Measurements from ENCODE around the gene LORICRIN. TPM values are rescaled to one million over a fixed set of nuclear protein-coding genes. Genes with fewer than 3 reads are reported as not detected.

Gene LORICRIN
- total RNA-seq = not detected
- long read RNA-seq = 0 reads

- Histone ChIP-seq H3K4me1 (peaks cover 19% of the 10 kb centered on the region), H3K36me3 (no peaks in the 10 kb centered on the region), H3K4me3 (no peak within 1 kb of the TSS), H3K27ac (replicated peaks) (no peak within 1 kb of the TSS), H3K9me3 (replicated peaks) (no peaks in the 10 kb centered on the region), H3K27me3 (ENCODE audit: low read depth) (peaks cover 84% of the 10 kb centered on the region)
- DNase-seq = no peak
- intact Hi-C loops (cut with micrococcal nuclease) = no loop called here
- TF ChIP-seq CTCF (IDR thresholded peaks at IDR 0.05; ENCODE audit: borderline replicate concordance) = no peak
Observed at GRCh38 chr1:153259387-153259786, at the start of gene LORICRIN. Gene LORICRIN (plus strand): TSS chr1:153259687. CDS start chr1:153260950, 1,263 bp downstream.

DNA sequence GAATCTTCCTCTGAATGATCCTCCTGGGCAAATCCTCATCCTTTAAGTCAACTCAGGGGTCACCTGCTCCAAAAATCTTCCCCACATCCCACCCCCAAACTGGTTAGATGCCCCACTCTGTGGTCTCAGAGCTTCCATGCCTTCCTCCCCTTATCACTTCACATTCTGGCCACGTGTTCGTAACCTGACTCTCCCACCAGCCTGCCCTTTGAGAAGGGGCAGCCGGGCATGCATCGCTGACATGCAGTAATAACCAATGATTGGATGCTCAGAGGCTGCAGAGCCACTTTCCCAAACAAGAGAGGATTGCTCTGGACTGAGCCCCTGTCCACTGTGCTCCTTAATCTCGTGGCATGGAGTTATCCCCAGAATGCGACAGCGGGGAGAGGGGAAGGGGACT is 49.3 kb upstream of the LORICRIN start:
- H3K36me3 ChIP-seq = no peaks in the 10 kb centered on the region
- H3K4me3 ChIP-seq = no peak overlapping the region
- no peak overlapping the region for H3K27ac ChIP-seq (replicated peaks)
- no peaks in the 10 kb centered on the region for H3K9me3 ChIP-seq (replicated peaks)
- TF ChIP-seq CTCF (IDR thresholded peaks at IDR 0.05; ENCODE audit: borderline replicate concordance) = no peak
- no peaks in the 10 kb centered on the region for H3K4me1 ChIP-seq
- intact Hi-C loops (cut with micrococcal nuclease) = no loop called here
- H3K27me3 ChIP-seq (ENCODE audit: low read depth) = peaks cover 82% of the 10 kb centered on the region
- no peak for DNase-seq

DNA sequence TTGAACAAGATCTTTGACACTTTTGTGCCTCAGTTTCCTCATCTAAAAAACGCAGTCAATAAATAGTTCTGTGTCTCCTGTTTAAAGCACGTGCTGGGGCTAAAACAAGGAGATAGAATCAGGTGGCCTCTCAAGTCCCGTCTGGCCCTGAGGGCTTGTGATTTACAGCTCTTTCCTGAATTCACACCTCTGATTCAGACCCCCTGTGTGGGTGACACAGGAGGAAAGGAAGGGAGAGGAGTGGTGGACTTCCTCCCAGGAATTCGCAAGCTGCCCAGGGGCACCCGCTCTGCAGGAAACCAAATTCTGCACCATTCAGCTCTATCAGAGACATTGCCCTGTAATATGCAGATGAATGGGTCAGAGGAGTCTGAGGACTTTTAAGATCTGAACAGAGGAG is 47.3 kb upstream of the LORICRIN start:
- intact Hi-C loops (cut with micrococcal nuclease) = no loop called here
- no peak for TF ChIP-seq CTCF (IDR thresholded peaks at IDR 0.05; ENCODE audit: borderline replicate concordance)
- DNase-seq = no peak

DNA sequence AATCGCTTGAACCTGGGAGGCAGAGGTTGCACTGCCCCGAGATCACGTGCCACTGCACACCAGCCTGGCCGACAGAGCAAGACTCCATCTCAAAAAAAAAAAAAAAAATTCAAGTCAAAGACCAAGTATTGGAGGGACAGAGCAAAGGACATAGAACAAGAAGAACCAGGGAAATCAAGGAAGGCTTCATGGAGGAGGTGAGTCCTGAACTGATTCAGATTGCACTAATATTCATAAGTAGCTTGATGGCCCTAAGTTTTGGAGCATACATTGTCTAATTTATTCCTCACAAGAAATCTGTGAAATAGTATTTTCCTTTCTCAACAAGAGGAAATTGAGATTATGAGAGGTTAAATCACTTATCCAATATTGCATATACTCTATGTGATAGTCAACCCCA is 46.0 kb upstream of the LORICRIN start:
- Histone ChIP-seq H3K27me3 (ENCODE audit: low read depth) (peaks cover 72% of the 10 kb centered on the region), H3K4me1 (no peaks in the 10 kb centered on the region), H3K9me3 (replicated peaks) (no peaks in the 10 kb centered on the region), H3K4me3 (no peak overlapping the region), H3K27ac (replicated peaks) (no peak overlapping the region), H3K36me3 (no peaks in the 10 kb centered on the region)
- no peak for TF ChIP-seq CTCF (IDR thresholded peaks at IDR 0.05; ENCODE audit: borderline replicate concordance)
- intact Hi-C loops (cut with micrococcal nuclease) = no loop called here
- DNase-seq = no peak

More for the DNA sequence above, 47.3 kb upstream of the LORICRIN start:
- Histone ChIP-seq H3K4me1 (no peaks in the 10 kb centered on the region), H3K36me3 (no peaks in the 10 kb centered on the region), H3K4me3 (no peak overlapping the region), H3K9me3 (replicated peaks) (no peaks in the 10 kb centered on the region), H3K27ac (replicated peaks) (no peak overlapping the region), H3K27me3 (ENCODE audit: low read depth) (peaks cover 71% of the 10 kb centered on the region)

DNA sequence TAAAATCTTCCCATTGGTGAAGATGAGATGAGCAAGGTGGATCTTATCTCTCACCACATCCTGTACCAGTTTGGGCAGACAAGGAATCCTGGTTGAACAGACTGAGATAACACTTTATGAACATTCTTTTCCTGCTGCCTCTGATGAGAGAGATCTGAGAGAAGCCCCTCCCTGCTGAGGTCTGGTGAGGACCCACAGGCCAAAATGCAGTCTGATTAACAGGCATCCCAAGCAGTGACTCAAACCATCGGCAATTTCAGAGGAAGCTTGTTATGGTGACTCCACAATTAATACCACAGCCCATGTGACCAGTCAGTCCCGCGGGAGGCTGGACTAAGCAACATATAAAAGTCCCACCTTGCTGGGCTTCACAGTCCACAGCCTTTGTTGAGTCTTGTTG is 42.3 kb upstream of the LORICRIN start, which contains the start of gene PRR9:
TSS of gene PRR9 (plus strand) at position 373 of the 400 bp plus-strand sequence. CDS start 561 bp downstream, outside the sequence.
- TF ChIP-seq CTCF (IDR thresholded peaks at IDR 0.05; ENCODE audit: borderline replicate concordance) = no peak
- no peaks in the 10 kb centered on the region for H3K36me3 ChIP-seq
- no peak for DNase-seq
- no peaks in the 10 kb centered on the region for H3K4me1 ChIP-seq
- H3K9me3 ChIP-seq (replicated peaks) = no peaks in the 10 kb centered on the region
- H3K27me3 ChIP-seq (ENCODE audit: low read depth) = peaks cover 67% of the 10 kb centered on the region
- no peak within 1 kb of the TSS for H3K27ac ChIP-seq (replicated peaks)
- intact Hi-C loops (cut with micrococcal nuclease) = no loop called here
- H3K4me3 ChIP-seq = no peak within 1 kb of the TSS

Measured in left ventricle myocardium inferior (tissue), 1 donor.